ENCODE data around the gene EFCAB14. TPM values are rescaled to one million over a fixed set of nuclear protein-coding genes. Genes with fewer than 3 reads are reported as not detected.
A peak's percentile ranks its signal among the peaks of the same experiment; 100 is the strongest.

The EFCAB14 gene
- total RNA-seq, 6 donors from 2014 or later = 100 to 171 (median 115) TPM

- no peak for ATAC-seq (ENCODE audit: low FRiP score in 2 of 2)
Measured at GRCh38 chr1:46717654-46718053, 1.3 kb downstream of the EFCAB14 start.

GRCh38 chr1:46714976-46715375 is 3.9 kb downstream of the EFCAB14 start:
- H3K27ac ChIP-seq = peak overlapping the region in 1 of 4 donors; percentile 40
- TF ChIP-seq POLR2A (IDR thresholded peaks at IDR 0.05) = no peak
- TF ChIP-seq POLR2AphosphoS5 (IDR thresholded peaks at IDR 0.05) = no peak
- TF ChIP-seq CTCF (IDR thresholded peaks at IDR 0.05) = no peak
- TF ChIP-seq EP300 (IDR thresholded peaks at IDR 0.05) = no peak
- peaks cover 25 to 52% (median 33%) of the 10 kb centered on the region in 4 donors for H3K4me1 ChIP-seq
- H3K27me3 ChIP-seq = no peaks in the 10 kb centered on the region
- ATAC-seq (ENCODE audit: low FRiP score in 2 of 2) (no peak), DNase-seq (no peak)
- peaks cover 8 to 60% (median 25%) of the 10 kb centered on the region in 4 donors for H3K36me3 ChIP-seq
- H3K9me3 ChIP-seq = no peaks in the 10 kb centered on the region
- H3K4me3 ChIP-seq = no peak overlapping the region
- 63 to 78% methylated on average over 3 of the region's 3 CpGs for WGBS, 2 donors

More at GRCh38 chr1:46717654-46718053, 1.3 kb downstream of the EFCAB14 start:
- Histone ChIP-seq H3K4me3 (peak overlapping the region in 3 of 4 donors; percentile 80 to 94 (median 89)), H3K27ac (peak overlapping the region; percentile 1 to 92 (median 91)), H3K27me3 (no peaks in the 10 kb centered on the region), H3K36me3 (peaks cover 8 to 38% (median 18%) of the 10 kb centered on the region in 4 donors), H3K9me3 (no peaks in the 10 kb centered on the region), H3K4me1 (peaks cover 25 to 48% (median 35%) of the 10 kb centered on the region in 4 donors)
- 49 to 65% methylated on average over 9 of the region's 9 CpGs for WGBS, 2 donors
- TF ChIP-seq EP300 (IDR thresholded peaks at IDR 0.05) (no peak), CTCF (IDR thresholded peaks at IDR 0.05) (no peak), POLR2A (IDR thresholded peaks at IDR 0.05) (no peak), POLR2AphosphoS5 (IDR thresholded peaks at IDR 0.05) (no peak)
- DNase-seq = no peak

GRCh38 chr1:46708121-46708520 is 10.8 kb downstream of the EFCAB14 start:
- 84 to 89% methylated on average over 1 of the region's 1 CpG for WGBS, 2 donors
- no peak overlapping the region for H3K27ac ChIP-seq
- DNase-seq = no peak
- no peak overlapping the region for H3K4me3 ChIP-seq
- no peak for ATAC-seq (ENCODE audit: low FRiP score in 2 of 2)
- H3K4me1 ChIP-seq = peaks cover 0 to 13% (median 0%) of the 10 kb centered on the region in 4 donors
- no peaks in the 10 kb centered on the region for H3K27me3 ChIP-seq
- TF ChIP-seq POLR2A (IDR thresholded peaks at IDR 0.05) (no peak), EP300 (IDR thresholded peaks at IDR 0.05) (no peak), CTCF (IDR thresholded peaks at IDR 0.05) (no peak), POLR2AphosphoS5 (IDR thresholded peaks at IDR 0.05) (no peak)
- H3K9me3 ChIP-seq = no peaks in the 10 kb centered on the region
- peaks cover 24 to 91% (median 39%) of the 10 kb centered on the region in 4 donors for H3K36me3 ChIP-seq

- Histone ChIP-seq H3K4me3 (no peak overlapping the region), H3K4me1 (peaks cover 0 to 6% (median 0%) of the 10 kb centered on the region in 4 donors), H3K9me3 (no peaks in the 10 kb centered on the region), H3K36me3 (peaks cover 22 to 85% (median 37%) of the 10 kb centered on the region in 4 donors), H3K27ac (no peak overlapping the region), H3K27me3 (no peaks in the 10 kb centered on the region)
- no peak for DNase-seq
- TF ChIP-seq EP300 (IDR thresholded peaks at IDR 0.05) (no peak), POLR2AphosphoS5 (IDR thresholded peaks at IDR 0.05) (no peak), CTCF (IDR thresholded peaks at IDR 0.05) (no peak), POLR2A (IDR thresholded peaks at IDR 0.05) (no peak)
- WGBS, 2 donors = 88% methylated on average over 9 of the region's 9 CpGs
- ATAC-seq (ENCODE audit: low FRiP score in 2 of 2) = peak in 1 of 2 donors; percentile 51
Measured at GRCh38 chr1:46705408-46705807, 13.5 kb downstream of the EFCAB14 start.

Measured in upper lobe of left lung (tissue), 6 donors.